ENCODE measurements around the gene SPOP. TPM values are rescaled to one million over a fixed set of nuclear protein-coding genes. Genes with fewer than 3 reads are reported as not detected.

SPOP gene
- total RNA-seq, 1 donor from 2014 or later = 87.3 TPM

DNA sequence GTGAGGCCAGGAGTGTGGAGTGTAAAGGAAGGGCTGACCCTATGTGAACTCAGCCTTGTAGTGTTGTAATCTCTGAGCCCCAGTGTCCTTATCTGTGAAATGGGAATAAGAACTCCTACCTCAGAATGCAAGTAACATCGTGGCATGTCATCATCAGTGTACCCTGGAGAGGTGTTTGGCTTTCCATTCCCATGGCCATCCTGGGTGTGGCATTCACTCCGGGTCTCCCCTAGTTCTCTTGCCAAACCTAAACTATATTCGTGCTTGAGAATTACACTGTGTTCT lies 100.3 kb downstream of the SPOP start:
- peak overlapping the region; percentile 66 for H3K4me3 ChIP-seq
- peaks cover 28% of the 10 kb centered on the region for H3K4me1 ChIP-seq
- no peaks in the 10 kb centered on the region for H3K36me3 ChIP-seq
- ATAC-seq = no peak
- peak overlapping the region; percentile 43 for H3K27ac ChIP-seq
- intact Hi-C loops (cut with DNase I) = loop anchor here (10.0 kb wide), 1 partner anchor 267 kb away; the partner anchor contains the start of gene TAC4
- peaks cover 7% of the 10 kb centered on the region for H3K27me3 ChIP-seq
- TF ChIP-seq, protein P1, sequence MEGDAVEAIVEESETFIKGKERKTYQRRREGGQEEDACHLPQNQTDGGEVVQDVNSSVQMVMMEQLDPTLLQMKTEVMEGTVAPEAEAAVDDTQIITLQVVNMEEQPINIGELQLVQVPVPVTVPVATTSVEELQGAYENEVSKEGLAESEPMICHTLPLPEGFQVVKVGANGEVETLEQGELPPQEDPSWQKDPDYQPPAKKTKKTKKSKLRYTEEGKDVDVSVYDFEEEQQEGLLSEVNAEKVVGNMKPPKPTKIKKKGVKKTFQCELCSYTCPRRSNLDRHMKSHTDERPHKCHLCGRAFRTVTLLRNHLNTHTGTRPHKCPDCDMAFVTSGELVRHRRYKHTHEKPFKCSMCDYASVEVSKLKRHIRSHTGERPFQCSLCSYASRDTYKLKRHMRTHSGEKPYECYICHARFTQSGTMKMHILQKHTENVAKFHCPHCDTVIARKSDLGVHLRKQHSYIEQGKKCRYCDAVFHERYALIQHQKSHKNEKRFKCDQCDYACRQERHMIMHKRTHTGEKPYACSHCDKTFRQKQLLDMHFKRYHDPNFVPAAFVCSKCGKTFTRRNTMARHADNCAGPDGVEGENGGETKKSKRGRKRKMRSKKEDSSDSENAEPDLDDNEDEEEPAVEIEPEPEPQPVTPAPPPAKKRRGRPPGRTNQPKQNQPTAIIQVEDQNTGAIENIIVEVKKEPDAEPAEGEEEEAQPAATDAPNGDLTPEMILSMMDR (IDR thresholded peaks at IDR 0.05) = no peak
- DNase-seq = no peak
- H3K9me3 ChIP-seq = no peaks in the 10 kb centered on the region

DNA sequence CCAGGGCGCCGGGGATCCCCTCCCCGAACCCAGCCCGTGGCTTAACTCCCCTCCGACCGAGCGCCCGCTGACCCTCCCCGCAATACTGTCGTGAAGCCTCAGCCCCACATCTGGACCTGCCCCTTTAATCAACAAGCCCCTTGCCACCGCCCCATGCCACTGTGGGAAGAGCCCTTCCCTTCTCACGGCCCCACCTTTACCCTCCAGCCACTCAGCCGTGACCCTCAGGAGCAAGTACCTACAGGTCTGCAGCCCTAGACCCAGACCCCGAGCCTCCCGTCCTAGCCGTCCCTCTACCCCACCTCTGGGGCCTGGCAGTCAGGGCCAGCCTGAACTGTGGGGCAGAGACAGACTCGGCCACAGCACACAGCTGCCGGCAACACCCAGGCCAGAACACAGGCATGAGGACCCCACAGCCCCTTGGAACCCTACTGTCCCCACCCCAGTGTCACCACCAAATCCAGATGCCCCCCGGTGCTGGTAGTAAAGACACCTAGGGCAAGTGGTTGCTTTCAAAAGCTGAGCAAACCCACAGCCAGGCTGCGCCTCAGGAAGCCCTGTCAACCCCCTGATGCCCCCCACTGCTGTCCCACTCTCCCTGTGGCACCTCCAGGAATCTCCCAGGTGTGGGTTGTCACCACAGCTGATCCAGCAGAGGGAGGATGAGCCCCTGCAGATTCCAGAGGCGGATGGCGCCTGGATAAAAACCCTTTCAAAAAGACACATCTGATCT lies 100.8 kb downstream of the SPOP start:
- Histone ChIP-seq H3K36me3 (no peaks in the 10 kb centered on the region), H3K27me3 (peaks cover 7% of the 10 kb centered on the region), H3K4me3 (peak overlapping the region; percentile 66), H3K9me3 (no peaks in the 10 kb centered on the region), H3K27ac (peak overlapping the region; percentile 43), H3K4me1 (peaks cover 28% of the 10 kb centered on the region)
- ATAC-seq (no peak), DNase-seq (no peak)
- TF ChIP-seq, protein P1 (IDR thresholded peaks at IDR 0.05) = no peak
- intact Hi-C loops (cut with DNase I) = loop anchor here (10.0 kb wide), 1 partner anchor 268 kb away; the partner anchor contains the start of gene TAC4

DNA sequence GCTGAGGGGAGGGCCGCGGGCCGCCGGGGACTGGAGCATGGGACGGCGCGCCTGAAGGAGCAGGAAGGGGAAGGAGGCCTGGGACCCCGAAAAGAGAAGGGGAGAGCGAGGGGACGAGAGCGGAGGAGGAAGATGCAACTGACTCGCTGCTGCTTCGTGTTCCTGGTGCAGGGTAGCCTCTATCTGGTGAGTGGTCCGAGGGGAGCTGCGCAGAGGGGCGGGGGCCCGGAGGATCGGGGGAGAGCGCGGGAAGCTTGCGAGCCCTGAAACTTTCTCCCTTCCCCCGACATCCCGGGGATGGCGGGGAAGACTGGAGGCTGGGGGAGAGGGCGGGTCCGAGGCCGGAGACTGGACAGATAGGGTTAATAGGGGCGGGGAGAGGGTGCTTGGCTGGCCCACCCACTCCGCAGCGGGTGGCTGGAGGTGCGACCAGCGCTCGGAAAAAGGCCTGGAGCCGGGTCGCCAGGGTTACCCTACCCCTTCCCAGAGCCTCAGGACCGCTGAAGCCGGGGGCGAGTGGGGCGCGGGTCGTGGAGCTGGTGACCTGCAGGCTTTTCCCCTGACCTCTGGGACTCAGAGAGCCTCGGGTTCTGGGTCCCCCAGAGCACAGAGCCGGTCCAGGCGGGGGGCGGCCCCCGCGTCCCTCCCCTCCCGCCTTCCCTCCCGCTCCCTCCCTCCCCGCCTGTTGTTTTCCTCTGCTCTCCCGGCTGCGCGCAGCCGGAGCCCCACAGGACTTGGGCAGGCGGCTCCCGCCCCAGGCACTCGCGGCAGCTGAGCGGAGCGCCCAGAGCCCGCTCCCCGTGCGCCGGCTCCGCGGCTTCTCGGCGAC lies 101.6 kb downstream of the SPOP start:
- Histone ChIP-seq H3K4me3 (peak overlapping the region; percentile 66), H3K27me3 (peaks cover 7% of the 10 kb centered on the region), H3K9me3 (no peaks in the 10 kb centered on the region), H3K4me1 (peaks cover 28% of the 10 kb centered on the region), H3K27ac (peak overlapping the region; percentile 43), H3K36me3 (no peaks in the 10 kb centered on the region)
- intact Hi-C loops (cut with DNase I) = loop anchor here (10.0 kb wide), 1 partner anchor 268 kb away; the partner anchor contains the start of gene TAC4
- TF ChIP-seq, protein P1 (IDR thresholded peaks at IDR 0.05) = no peak
- ATAC-seq (peak; percentile 29), DNase-seq (peak; percentile 69)

DNA sequence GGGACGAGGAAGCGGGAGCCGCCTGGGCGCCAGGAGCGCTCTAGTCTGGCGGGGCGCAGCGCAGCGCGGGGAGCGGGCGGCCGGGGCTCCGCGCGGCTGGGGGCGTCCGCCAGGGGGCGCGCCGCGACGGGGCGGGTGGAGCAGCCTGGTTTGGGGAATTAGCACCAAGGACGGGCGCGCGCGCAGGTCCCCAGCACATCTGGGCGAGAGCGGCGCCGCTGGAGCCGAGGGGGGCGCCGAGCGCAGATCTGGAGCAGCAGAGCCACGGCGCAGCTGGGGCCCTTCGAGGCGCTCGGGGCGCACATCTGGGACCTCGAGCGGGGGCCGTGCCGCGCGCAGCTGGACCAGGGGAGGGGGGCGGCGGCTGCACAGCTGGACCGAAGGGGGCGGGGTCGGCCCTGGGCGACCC lies 102.2 kb downstream of the SPOP start, which contains the start of gene NXPH3:
TSS of gene NXPH3 (plus strand) at position 193 of the 409 bp plus-strand sequence. CDS start 349 bp downstream, outside the sequence.
- H3K27ac ChIP-seq = peak within 1 kb of the TSS; percentile 43
- ATAC-seq = peak; percentile 87
- intact Hi-C loops (cut with DNase I) = loop anchor here (10.0 kb wide), 1 partner anchor 269 kb away; the partner anchor contains the start of gene TAC4
- peaks cover 28% of the 10 kb centered on the region for H3K4me1 ChIP-seq
- TF ChIP-seq, protein P1 (IDR thresholded peaks at IDR 0.05) = peak; percentile 30
- no peak for DNase-seq
- H3K27me3 ChIP-seq = peaks cover 7% of the 10 kb centered on the region
- H3K36me3 ChIP-seq = no peaks in the 10 kb centered on the region
- peak within 1 kb of the TSS; percentile 66 for H3K4me3 ChIP-seq
- no peaks in the 10 kb centered on the region for H3K9me3 ChIP-seq

DNA sequence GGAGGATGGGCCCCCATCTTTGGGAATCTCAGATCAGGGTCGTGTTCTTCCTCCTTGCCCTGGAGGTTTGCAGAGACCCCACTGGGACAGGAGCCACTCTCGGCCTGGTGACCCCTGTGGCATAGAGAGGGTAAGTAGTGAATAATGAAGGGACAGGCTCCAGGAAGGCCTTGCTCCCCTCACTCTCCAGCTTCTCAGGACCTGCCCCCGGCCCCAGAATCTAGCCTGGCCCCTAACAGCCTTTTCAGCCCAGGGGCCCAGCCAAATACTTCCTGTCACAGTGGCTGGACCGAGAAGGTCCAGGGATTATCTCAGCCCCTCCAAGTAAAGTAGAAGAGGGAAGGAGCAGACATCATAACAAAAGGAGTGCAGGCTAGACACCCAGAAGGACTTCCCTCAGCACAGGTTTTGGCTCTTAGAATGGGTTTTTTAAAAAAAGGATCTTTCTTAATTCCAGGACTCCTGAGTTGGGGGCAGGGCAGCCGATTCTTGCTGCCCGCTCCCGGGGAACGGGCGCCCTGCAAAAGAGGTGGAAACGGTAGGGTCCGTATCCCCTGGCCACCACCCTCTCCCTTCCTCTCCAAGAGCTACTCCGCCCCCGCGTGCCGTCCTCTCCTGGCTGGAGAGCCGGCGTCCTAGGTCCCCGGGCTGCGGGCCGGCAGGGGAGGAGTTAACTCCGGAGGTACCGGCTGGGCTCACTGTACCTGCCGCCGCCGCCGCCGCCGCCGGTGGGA lies 102.8 kb downstream of the SPOP start:
- TF ChIP-seq, protein P1 (IDR thresholded peaks at IDR 0.05) = no peak
- intact Hi-C loops (cut with DNase I) = loop anchor here (5.0 to 10.0 kb wide), 2 partner anchors 122 to 270 kb away; partner anchors contain the start of gene TAC4
- Histone ChIP-seq H3K27me3 (peaks cover 7% of the 10 kb centered on the region), H3K4me3 (peak overlapping the region; percentile 66), H3K27ac (no peak overlapping the region), H3K36me3 (no peaks in the 10 kb centered on the region), H3K4me1 (peaks cover 28% of the 10 kb centered on the region), H3K9me3 (no peaks in the 10 kb centered on the region)
- DNase-seq (peak; percentile 87), ATAC-seq (no peak)
